ENCODE data around the gene MATK.

DNA sequence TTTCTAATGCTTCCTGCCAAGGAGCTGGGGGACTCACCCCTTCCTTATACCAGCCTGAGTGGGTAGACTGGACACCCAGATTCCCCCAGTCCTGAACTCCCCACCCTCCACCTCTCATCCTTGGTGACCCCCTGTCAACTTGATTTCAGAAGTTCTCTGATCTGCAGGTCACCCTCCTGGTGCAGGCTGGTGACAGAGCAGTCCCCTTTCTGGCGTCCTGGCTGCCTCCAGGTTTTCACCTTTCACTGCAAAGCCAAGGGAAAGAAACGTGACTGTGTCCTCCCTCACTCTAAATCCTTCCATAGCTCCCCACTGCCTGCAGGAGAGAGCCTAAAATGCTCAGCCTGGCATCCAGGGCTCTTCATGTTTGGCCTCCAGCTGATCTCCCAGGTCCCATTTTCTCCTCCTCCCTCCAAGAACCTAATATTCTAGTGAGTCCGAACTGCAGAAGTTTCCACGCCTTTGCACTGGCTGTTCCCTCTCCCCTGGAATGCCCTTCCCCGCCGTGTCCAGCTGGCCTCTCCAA lies 4.1 kb upstream of the MATK start:
- TF ChIP-seq, protein P1, sequence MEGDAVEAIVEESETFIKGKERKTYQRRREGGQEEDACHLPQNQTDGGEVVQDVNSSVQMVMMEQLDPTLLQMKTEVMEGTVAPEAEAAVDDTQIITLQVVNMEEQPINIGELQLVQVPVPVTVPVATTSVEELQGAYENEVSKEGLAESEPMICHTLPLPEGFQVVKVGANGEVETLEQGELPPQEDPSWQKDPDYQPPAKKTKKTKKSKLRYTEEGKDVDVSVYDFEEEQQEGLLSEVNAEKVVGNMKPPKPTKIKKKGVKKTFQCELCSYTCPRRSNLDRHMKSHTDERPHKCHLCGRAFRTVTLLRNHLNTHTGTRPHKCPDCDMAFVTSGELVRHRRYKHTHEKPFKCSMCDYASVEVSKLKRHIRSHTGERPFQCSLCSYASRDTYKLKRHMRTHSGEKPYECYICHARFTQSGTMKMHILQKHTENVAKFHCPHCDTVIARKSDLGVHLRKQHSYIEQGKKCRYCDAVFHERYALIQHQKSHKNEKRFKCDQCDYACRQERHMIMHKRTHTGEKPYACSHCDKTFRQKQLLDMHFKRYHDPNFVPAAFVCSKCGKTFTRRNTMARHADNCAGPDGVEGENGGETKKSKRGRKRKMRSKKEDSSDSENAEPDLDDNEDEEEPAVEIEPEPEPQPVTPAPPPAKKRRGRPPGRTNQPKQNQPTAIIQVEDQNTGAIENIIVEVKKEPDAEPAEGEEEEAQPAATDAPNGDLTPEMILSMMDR (IDR thresholded peaks at IDR 0.05), result no peak
- no peak for TF ChIP-seq POLR2A (IDR thresholded peaks at IDR 0.05)
